Stimulated activated memory B cell treated with anti-CD40 and anti-IgM and Interleukin-4, amounts not matched to agents 10 μg/mL and 1 μg/mL and 100 μg/mL, for 72 hours (primary cell): ENCODE results near the gene PBX1.

Source experiments
- ATAC-seq: fragments of 150-1000 bp; cut with Tn5 transposase; 2 replicates; pipeline ENCODE4 v1.10.0; 2021
- H3K27ac Mint-ChIP-seq: one replicate; pipeline ENCODE4 v1.8.0; 2022; ENCODE audit warnings: mild to moderate bottlenecking, mixed read lengths
- H3K27me3 Mint-ChIP-seq: one replicate; pipeline ENCODE4 v1.8.0; 2022; ENCODE audit warnings: mixed read lengths
- H3K36me3 Mint-ChIP-seq: one replicate; pipeline ENCODE4 v1.8.0; 2022; ENCODE audit warnings: mixed read lengths
- H3K4me1 Mint-ChIP-seq: one replicate; pipeline ENCODE4 v1.8.0; 2022; ENCODE audit warnings: mixed read lengths
- H3K4me3 Mint-ChIP-seq: one replicate; pipeline ENCODE4 v1.8.0; 2022; ENCODE audit warnings: mild to moderate bottlenecking, moderate library complexity, mixed read lengths
- H3K9me3 Mint-ChIP-seq: one replicate; pipeline ENCODE4 v1.8.0; 2022; ENCODE audit warnings: mixed read lengths

PBX1 gene

GRCh38 chr1:164668491-164669400 is 109.8 kb downstream of the PBX1 start:
- no peak for ATAC-seq
- peaks cover 10% of the 10 kb centered on the region for H3K9me3 Mint-ChIP-seq
- no peak overlapping the region for H3K4me3 Mint-ChIP-seq
- H3K27ac Mint-ChIP-seq = no peak overlapping the region
- H3K4me1 Mint-ChIP-seq = no peaks in the 10 kb centered on the region
- no peaks in the 10 kb centered on the region for H3K36me3 Mint-ChIP-seq
- H3K27me3 Mint-ChIP-seq = no peaks in the 10 kb centered on the region

- H3K4me3 Mint-ChIP-seq = no peak overlapping the region
- no peak overlapping the region for H3K27ac Mint-ChIP-seq
- peaks cover 8% of the 10 kb centered on the region for H3K9me3 Mint-ChIP-seq
- H3K36me3 Mint-ChIP-seq = no peaks in the 10 kb centered on the region
- no peaks in the 10 kb centered on the region for H3K4me1 Mint-ChIP-seq
- no peak for ATAC-seq
- no peaks in the 10 kb centered on the region for H3K27me3 Mint-ChIP-seq
Observed at GRCh38 chr1:164670026-164670425, 111.0 kb downstream of the PBX1 start.

- Mint-ChIP-seq H3K36me3 (no peaks in the 10 kb centered on the region), H3K27me3 (no peaks in the 10 kb centered on the region), H3K9me3 (peaks cover 8% of the 10 kb centered on the region), H3K27ac (no peak overlapping the region), H3K4me3 (no peak overlapping the region), H3K4me1 (no peaks in the 10 kb centered on the region)
- ATAC-seq = no peak
Observed at GRCh38 chr1:164670786-164671185, 111.8 kb downstream of the PBX1 start.

- H3K36me3 Mint-ChIP-seq = no peaks in the 10 kb centered on the region
- no peaks in the 10 kb centered on the region for H3K27me3 Mint-ChIP-seq
- no peak for ATAC-seq
- H3K27ac Mint-ChIP-seq = no peak overlapping the region
- H3K4me1 Mint-ChIP-seq = no peaks in the 10 kb centered on the region
- H3K4me3 Mint-ChIP-seq = no peak overlapping the region
- peaks cover 8% of the 10 kb centered on the region for H3K9me3 Mint-ChIP-seq
Observed at GRCh38 chr1:164671323-164671965, 112.5 kb downstream of the PBX1 start.

GRCh38 chr1:164671966-164672571 is 113.1 kb downstream of the PBX1 start:
- no peak for ATAC-seq
- Mint-ChIP-seq H3K9me3 (peaks cover 8% of the 10 kb centered on the region), H3K4me1 (no peaks in the 10 kb centered on the region), H3K36me3 (no peaks in the 10 kb centered on the region), H3K4me3 (no peak overlapping the region), H3K27ac (no peak overlapping the region), H3K27me3 (no peaks in the 10 kb centered on the region)

- H3K9me3 Mint-ChIP-seq = peaks cover 8% of the 10 kb centered on the region
- H3K4me3 Mint-ChIP-seq = no peak overlapping the region
- no peak for ATAC-seq
- no peaks in the 10 kb centered on the region for H3K36me3 Mint-ChIP-seq
- no peaks in the 10 kb centered on the region for H3K4me1 Mint-ChIP-seq
- no peak overlapping the region for H3K27ac Mint-ChIP-seq
- H3K27me3 Mint-ChIP-seq = no peaks in the 10 kb centered on the region
Observed at GRCh38 chr1:164672588-164672987, 113.6 kb downstream of the PBX1 start.

- no peak for ATAC-seq
- Mint-ChIP-seq H3K27me3 (no peaks in the 10 kb centered on the region), H3K27ac (no peak overlapping the region), H3K4me1 (no peaks in the 10 kb centered on the region), H3K9me3 (peaks cover 8% of the 10 kb centered on the region), H3K4me3 (no peak overlapping the region), H3K36me3 (no peaks in the 10 kb centered on the region)
Observed at GRCh38 chr1:164673584-164674214, 114.7 kb downstream of the PBX1 start.

GRCh38 chr1:164675342-164675904 is 116.4 kb downstream of the PBX1 start:
- ATAC-seq = no peak
- no peaks in the 10 kb centered on the region for H3K36me3 Mint-ChIP-seq
- no peaks in the 10 kb centered on the region for H3K9me3 Mint-ChIP-seq
- H3K27me3 Mint-ChIP-seq = no peaks in the 10 kb centered on the region
- no peak overlapping the region for H3K4me3 Mint-ChIP-seq
- no peak overlapping the region for H3K27ac Mint-ChIP-seq
- H3K4me1 Mint-ChIP-seq = no peaks in the 10 kb centered on the region

GRCh38 chr1:164678136-164678700 is 119.2 kb downstream of the PBX1 start:
- Mint-ChIP-seq H3K4me3 (no peak overlapping the region), H3K36me3 (no peaks in the 10 kb centered on the region), H3K4me1 (no peaks in the 10 kb centered on the region), H3K9me3 (no peaks in the 10 kb centered on the region), H3K27ac (no peak overlapping the region), H3K27me3 (no peaks in the 10 kb centered on the region)
- ATAC-seq = no peak

- H3K9me3 Mint-ChIP-seq = no peaks in the 10 kb centered on the region
- no peaks in the 10 kb centered on the region for H3K4me1 Mint-ChIP-seq
Observed at GRCh38 chr1:164682570-164682969, 123.6 kb downstream of the PBX1 start.

GRCh38 chr1:164683235-164683634 is 124.3 kb downstream of the PBX1 start:
- no peak overlapping the region for H3K27ac Mint-ChIP-seq
- no peaks in the 10 kb centered on the region for H3K36me3 Mint-ChIP-seq
- no peaks in the 10 kb centered on the region for H3K4me1 Mint-ChIP-seq
- ATAC-seq = no peak
- H3K9me3 Mint-ChIP-seq = no peaks in the 10 kb centered on the region
- H3K4me3 Mint-ChIP-seq = no peak overlapping the region
- no peaks in the 10 kb centered on the region for H3K27me3 Mint-ChIP-seq

More at GRCh38 chr1:164682570-164682969, 123.6 kb downstream of the PBX1 start:
- Mint-ChIP-seq H3K27me3 (no peaks in the 10 kb centered on the region), H3K4me3 (no peak overlapping the region), H3K36me3 (no peaks in the 10 kb centered on the region), H3K27ac (no peak overlapping the region)
- no peak for ATAC-seq

GRCh38 chr1:164685266-164686035 is 126.5 kb downstream of the PBX1 start:
- no peaks in the 10 kb centered on the region for H3K36me3 Mint-ChIP-seq
- no peaks in the 10 kb centered on the region for H3K4me1 Mint-ChIP-seq
- no peak overlapping the region for H3K4me3 Mint-ChIP-seq
- H3K27me3 Mint-ChIP-seq = no peaks in the 10 kb centered on the region
- no peak for ATAC-seq
- no peaks in the 10 kb centered on the region for H3K9me3 Mint-ChIP-seq
- no peak overlapping the region for H3K27ac Mint-ChIP-seq

- H3K9me3 Mint-ChIP-seq = no peaks in the 10 kb centered on the region
- no peak overlapping the region for H3K27ac Mint-ChIP-seq
- ATAC-seq = no peak
- H3K36me3 Mint-ChIP-seq = no peaks in the 10 kb centered on the region
- no peaks in the 10 kb centered on the region for H3K27me3 Mint-ChIP-seq
- H3K4me1 Mint-ChIP-seq = no peaks in the 10 kb centered on the region
- H3K4me3 Mint-ChIP-seq = no peak overlapping the region
Observed at GRCh38 chr1:164687777-164688176, 128.8 kb downstream of the PBX1 start.

GRCh38 chr1:164688791-164689190 is 129.8 kb downstream of the PBX1 start:
- no peaks in the 10 kb centered on the region for H3K27me3 Mint-ChIP-seq
- H3K36me3 Mint-ChIP-seq = no peaks in the 10 kb centered on the region
- H3K9me3 Mint-ChIP-seq = no peaks in the 10 kb centered on the region
- no peak overlapping the region for H3K4me3 Mint-ChIP-seq
- H3K27ac Mint-ChIP-seq = no peak overlapping the region
- no peak for ATAC-seq
- H3K4me1 Mint-ChIP-seq = no peaks in the 10 kb centered on the region
